ENCODE results near the gene TLR5.

The TLR5 gene

GRCh38 chr1:223068900-223069665 is 74.0 kb downstream of the TLR5 start:
- no peak for TF ChIP-seq CTCF (IDR thresholded peaks at IDR 0.05; ENCODE audit: low read depth, low read length)
- no peak for DNase-seq (ENCODE audit: extremely low read depth, low read depth)

- no peak for TF ChIP-seq CTCF (IDR thresholded peaks at IDR 0.05; ENCODE audit: low read depth, low read length)
- DNase-seq (ENCODE audit: extremely low read depth, low read depth): no peak
These were observed 75.1 kb downstream of the TLR5 start for GRCh38 chr1:223067914-223068313.

GRCh38 chr1:223066415-223066814 is 76.6 kb downstream of the TLR5 start:
- TF ChIP-seq CTCF (IDR thresholded peaks at IDR 0.05; ENCODE audit: low read depth, low read length): no peak
- no peak for DNase-seq (ENCODE audit: extremely low read depth, low read depth)

- no peak for DNase-seq (ENCODE audit: extremely low read depth, low read depth)
- no peak for TF ChIP-seq CTCF (IDR thresholded peaks at IDR 0.05; ENCODE audit: low read depth, low read length)
These were observed 80.9 kb downstream of the TLR5 start for GRCh38 chr1:223062177-223062576.

GRCh38 chr1:223059526-223059925 is 83.5 kb downstream of the TLR5 start:
- DNase-seq (ENCODE audit: extremely low read depth, low read depth): no peak
- no peak for TF ChIP-seq CTCF (IDR thresholded peaks at IDR 0.05; ENCODE audit: low read depth, low read length)

Measured in AG09319 (cell line).